ENCODE measurements around the gene GOLGA6C.

DNA sequence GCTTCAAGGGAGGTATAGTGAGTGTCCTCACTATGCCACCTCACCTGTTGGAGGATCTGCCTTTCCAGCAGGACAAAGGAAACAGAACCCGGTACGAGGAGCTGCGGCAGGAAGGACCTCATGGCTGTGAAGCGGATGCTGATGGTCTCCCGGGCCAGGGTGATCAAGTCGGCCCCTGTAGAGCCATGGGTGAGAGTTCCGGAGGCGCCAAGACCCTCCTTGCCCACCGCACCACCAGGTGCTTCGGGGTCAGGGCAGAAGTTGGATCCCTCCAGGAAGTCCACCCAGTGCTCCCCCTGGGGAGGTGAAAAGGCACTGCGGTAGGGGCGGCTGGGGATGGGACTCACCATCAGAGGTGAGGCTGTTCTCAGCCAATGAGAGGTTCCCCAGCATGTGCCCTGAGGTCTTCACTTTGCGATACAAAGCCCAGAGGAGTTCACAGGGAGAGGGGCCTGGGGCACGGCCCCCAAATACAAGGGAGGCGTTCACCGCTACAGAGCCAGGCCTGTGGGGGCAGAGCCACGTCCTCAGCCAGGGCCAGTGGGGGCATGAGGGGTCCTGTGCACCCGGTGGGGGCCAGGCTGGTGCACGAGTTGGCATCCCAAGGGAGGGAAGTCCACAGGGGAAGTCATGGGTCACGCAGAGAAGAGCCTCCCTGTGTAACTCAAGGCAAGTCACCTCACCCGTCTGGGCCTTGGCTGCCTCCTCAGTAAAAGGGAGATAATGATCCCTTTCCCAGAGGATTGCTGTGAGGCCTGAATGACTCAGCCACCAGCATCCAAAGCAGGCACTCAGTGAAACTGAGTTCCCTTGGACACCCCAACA, 28.7 kb upstream of the GOLGA6C start:
- TF ChIP-seq, protein P1, sequence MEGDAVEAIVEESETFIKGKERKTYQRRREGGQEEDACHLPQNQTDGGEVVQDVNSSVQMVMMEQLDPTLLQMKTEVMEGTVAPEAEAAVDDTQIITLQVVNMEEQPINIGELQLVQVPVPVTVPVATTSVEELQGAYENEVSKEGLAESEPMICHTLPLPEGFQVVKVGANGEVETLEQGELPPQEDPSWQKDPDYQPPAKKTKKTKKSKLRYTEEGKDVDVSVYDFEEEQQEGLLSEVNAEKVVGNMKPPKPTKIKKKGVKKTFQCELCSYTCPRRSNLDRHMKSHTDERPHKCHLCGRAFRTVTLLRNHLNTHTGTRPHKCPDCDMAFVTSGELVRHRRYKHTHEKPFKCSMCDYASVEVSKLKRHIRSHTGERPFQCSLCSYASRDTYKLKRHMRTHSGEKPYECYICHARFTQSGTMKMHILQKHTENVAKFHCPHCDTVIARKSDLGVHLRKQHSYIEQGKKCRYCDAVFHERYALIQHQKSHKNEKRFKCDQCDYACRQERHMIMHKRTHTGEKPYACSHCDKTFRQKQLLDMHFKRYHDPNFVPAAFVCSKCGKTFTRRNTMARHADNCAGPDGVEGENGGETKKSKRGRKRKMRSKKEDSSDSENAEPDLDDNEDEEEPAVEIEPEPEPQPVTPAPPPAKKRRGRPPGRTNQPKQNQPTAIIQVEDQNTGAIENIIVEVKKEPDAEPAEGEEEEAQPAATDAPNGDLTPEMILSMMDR (IDR thresholded peaks at IDR 0.05 in 8 of 11, conservative IDR thresholded peaks at IDR 0.05 in 3 of 11) = no peak
- TF ChIP-seq POLR2A (IDR thresholded peaks at IDR 0.05) (no peak), POLR2AphosphoS5 (IDR thresholded peaks at IDR 0.05) (no peak)

All from spleen (tissue), 7 donors.